ENCODE results near the gene RAB30.
"Not testable (repeated sequence)": the region's sequence is repeated elsewhere in the genome, so short reads cannot be mapped to it uniquely, and the experiment has no call there.

RAB30 gene

DNA sequence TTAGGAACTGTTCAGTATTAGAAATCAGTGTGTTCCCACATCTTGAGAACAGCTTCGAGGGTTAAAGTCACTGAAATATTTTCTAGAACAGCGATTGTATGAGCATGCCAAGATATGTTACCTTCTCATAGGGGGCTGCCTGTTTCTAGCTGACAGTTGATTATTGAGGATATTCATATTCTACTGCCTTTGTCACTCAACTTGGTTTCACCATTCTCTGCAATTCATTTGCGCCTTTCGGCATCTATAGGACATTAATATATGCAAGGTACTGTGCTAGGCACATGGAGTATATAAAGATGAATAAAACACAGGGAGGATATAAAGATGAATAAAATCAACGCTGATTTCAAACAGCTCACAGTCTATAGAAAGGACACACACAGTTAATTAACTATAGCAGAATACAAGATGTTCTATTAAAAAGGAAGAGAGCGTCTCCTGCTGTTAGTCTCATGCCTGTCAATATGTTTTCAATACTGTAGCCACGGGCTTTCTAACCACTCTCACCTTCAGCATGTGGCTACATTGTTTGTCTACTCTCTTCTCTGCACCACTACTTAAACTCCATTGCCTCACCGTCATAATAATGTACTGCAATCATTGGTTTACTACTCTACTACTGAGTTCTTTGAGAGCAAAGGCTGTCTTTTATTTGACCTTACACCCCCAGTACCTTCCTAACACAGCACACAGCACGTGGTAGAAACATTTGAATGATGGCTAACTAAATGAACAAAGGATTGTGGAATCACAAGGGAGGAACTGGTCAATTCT, 81.9 kb downstream of the RAB30 start:
- in situ Hi-C loops (cut with HindIII; ENCODE audit: low sequenced_read_pairs): no loop called here

GRCh38 chr11:82988936-82989627, 82.6 kb downstream of the RAB30 start:
- in situ Hi-C loops (cut with HindIII; ENCODE audit: low sequenced_read_pairs): no loop called here

GRCh38 chr11:82987997-82988396, 83.7 kb downstream of the RAB30 start:
- in situ Hi-C loops (cut with HindIII; ENCODE audit: low sequenced_read_pairs): no loop called here

DNA sequence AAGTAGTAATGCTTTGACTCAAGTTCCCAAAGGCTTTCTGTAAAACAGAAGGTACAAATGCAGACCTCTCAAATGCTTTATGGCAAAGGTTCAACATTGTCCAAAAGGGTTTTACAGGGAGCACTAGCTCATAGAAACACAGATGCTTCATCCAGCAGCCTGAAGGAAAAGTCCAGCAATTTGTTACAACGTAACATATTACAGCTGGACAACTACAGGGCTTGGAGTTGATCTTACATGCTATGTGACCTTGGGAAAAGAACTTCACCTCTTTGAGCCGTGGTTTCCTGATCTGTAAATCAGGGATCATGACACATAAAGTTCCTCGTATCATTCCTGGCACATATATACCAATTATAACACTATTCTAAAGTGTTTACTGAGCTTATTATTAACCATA, 85.3 kb downstream of the RAB30 start:
- in situ Hi-C loops (cut with HindIII; ENCODE audit: low sequenced_read_pairs): no loop called here

GRCh38 chr11:82981852-82982251, 89.8 kb downstream of the RAB30 start:
- in situ Hi-C loops (cut with HindIII; ENCODE audit: low sequenced_read_pairs): no loop called here

- in situ Hi-C loops (cut with HindIII; ENCODE audit: low sequenced_read_pairs): no loop called here
These were observed 90.8 kb downstream of the RAB30 start for GRCh38 chr11:82980947-82981346.

- in situ Hi-C loops (cut with HindIII; ENCODE audit: low sequenced_read_pairs): no loop called here
These were observed 91.4 kb downstream of the RAB30 start for GRCh38 chr11:82980292-82980691.

GRCh38 chr11:82979824-82980223, 91.9 kb downstream of the RAB30 start:
- in situ Hi-C loops (cut with HindIII; ENCODE audit: low sequenced_read_pairs): no loop called here

DNA sequence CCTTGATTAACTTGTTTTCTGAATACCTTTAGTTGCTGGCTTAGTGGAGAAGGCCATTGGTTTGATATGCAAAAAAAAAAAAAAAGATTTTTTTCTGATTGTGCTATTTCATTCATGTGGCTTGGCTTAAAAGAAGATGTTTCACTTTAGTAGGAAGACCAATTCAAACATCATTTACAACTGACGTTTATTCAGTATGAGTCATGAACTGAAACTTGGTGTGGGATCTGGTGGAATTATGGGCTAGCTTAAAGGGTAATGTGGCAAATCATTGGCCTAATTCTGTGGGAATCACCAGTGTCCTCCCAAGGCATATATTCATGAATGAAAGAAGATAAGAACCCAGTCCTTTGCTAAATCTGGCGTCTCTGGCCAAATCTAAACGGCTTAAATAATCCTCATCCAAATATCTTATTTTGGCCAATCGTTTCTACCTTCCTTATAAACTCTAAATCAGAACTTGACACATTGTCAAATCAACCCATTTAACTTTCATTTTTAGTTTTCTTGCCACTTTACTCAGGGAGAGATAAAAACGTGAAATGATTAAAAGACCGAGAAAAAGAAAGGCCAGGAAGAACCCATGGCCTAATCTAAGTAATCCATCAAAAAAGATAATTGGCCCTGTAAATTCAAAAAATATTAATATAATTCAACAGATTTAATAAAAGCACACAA, 93.1 kb downstream of the RAB30 start:
- in situ Hi-C loops (cut with HindIII; ENCODE audit: low sequenced_read_pairs): no loop called here

DNA sequence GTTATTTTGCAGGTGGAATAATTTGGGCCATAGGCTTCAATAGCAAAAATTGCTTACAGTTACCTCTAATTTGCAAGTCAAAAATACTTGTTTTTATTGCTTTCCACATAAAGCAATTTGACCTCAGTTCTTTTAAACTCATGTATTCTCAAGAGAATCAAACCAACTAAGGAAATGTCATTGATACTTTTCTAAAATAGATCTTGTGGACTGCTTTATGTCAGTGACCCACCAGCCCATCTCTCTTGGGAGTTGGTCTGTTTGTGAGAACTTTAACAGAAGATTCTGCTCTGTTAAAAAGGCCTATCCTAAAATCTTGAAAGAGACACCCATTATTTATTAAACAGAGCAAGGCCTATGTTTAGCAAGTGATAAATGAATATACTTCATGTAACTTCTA, 94.9 kb downstream of the RAB30 start:
- in situ Hi-C loops (cut with HindIII; ENCODE audit: low sequenced_read_pairs): no loop called here

DNA sequence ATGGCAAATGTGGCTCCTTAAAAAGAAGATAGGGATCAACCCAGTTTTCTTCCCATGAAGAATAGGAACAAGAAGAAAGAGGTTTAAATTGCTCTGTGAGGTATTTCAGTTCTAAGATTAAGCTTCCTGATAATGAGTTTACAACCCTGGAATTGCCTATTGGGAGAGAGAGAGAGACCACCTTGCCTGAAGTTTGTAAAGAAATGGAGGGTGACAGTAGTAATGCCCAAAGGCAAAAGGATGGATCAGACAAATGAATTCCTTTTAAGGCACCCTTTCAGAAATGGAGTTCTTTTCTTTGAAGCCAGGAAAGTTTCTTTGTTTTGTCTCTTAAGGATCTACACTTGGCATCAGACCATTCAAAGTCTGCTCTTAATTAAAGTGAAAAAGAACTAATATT, 95.8 kb downstream of the RAB30 start:
- in situ Hi-C loops (cut with HindIII; ENCODE audit: low sequenced_read_pairs): no loop called here

GRCh38 chr11:82974851-82975250, 96.8 kb downstream of the RAB30 start:
- in situ Hi-C loops (cut with HindIII; ENCODE audit: low sequenced_read_pairs): no loop called here

- in situ Hi-C loops (cut with HindIII; ENCODE audit: low sequenced_read_pairs): no loop called here
These were observed 97.6 kb downstream of the RAB30 start for GRCh38 chr11:82974135-82974534.

- in situ Hi-C loops (cut with HindIII; ENCODE audit: low sequenced_read_pairs): no loop called here
These were observed 99.6 kb downstream of the RAB30 start for GRCh38 chr11:82972103-82972502.

DNA sequence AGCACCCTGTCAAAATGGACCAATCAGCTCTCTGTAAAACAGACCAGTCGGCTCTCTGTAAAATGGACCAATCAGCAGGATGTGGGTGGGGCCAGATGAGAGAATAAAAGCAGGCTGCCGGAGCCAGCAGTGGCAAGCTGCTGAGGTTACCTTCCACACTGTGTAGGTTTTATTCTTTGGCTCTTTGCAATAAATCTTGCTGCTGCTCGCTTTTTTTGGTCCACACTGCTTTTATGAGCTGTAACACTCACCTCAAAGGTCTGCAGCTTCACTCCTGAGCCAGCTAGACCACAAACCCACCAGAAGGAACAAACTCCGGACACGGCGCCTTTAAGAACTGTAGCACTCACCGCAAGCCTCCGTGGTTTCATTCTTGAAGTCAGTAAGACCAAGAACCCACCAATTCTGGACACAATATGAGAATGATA, 100.2 kb downstream of the RAB30 start:
- in situ Hi-C loops (cut with HindIII; ENCODE audit: low sequenced_read_pairs): not testable (repeated sequence)

DNA sequence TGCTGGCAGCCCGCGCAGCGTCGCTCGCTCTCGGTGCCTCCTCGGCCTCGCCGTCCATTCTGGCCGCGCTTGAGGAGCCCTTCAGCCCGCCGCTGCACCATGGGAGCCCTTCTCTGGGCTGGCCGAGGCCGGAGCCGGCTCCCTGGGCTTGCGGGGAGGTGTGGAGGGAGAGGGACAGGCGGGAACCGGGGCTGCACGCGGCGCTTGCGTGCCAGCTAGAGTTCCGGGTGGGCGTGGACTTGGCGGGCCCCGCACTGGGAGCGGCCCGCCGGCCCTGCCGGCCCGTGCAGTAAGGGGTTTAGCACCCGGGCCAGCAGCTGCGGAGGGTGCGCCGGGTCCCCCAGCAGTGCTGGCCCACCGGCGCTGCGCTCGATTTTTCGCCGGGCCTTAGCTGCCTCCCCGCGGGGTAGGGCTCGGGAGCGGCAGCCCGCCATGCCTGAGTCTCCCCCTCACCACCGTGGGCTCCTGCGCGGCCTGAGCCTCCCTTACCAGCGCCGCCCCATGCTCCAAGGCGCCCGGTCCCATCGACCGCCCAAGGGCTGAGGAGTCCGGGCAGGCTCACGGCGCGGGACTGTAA, 101.1 kb downstream of the RAB30 start:
- in situ Hi-C loops (cut with HindIII; ENCODE audit: low sequenced_read_pairs): not testable (repeated sequence)

DNA sequence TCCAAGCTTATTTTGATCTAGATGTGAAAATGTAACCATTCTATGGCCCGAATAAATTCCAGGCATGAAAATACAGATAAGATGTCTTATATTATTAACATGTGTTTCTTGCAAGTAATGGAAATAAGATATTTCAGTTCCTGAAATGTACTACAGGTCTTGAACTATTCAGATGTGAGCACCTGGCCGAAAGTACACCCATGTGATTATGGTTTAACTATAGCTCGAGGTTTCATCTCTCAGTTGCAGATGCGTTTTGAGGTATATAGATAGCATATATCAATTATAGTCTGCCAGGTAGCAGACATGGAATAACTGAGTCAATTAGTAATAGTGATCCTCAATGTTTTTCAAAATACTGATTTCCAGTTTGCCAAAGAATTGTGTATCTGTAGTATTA, 101.9 kb downstream of the RAB30 start:
- in situ Hi-C loops (cut with HindIII; ENCODE audit: low sequenced_read_pairs): no loop called here

- in situ Hi-C loops (cut with HindIII; ENCODE audit: low sequenced_read_pairs): no loop called here
These were observed 104.3 kb downstream of the RAB30 start for GRCh38 chr11:82967381-82967780.

DNA sequence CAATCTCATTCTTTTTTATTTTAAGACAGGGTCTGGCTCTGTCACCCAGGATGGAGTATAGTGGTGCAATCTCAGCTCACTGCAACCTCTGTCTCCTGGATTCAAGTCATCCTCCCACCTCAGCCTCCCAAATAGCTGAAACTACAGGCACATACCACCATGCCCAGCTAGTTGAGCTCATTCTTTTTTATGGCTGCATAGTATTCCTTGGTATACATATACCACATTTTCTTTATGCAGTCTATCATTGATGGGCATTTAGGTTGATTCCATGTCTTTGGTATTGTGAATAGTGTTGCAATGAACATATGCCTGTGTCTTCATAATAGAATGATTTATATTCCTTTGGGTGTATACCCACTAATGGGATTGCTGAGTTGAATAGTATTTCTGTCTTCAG, 109.7 kb downstream of the RAB30 start:
- in situ Hi-C loops (cut with HindIII; ENCODE audit: low sequenced_read_pairs): not testable (repeated sequence)

DNA sequence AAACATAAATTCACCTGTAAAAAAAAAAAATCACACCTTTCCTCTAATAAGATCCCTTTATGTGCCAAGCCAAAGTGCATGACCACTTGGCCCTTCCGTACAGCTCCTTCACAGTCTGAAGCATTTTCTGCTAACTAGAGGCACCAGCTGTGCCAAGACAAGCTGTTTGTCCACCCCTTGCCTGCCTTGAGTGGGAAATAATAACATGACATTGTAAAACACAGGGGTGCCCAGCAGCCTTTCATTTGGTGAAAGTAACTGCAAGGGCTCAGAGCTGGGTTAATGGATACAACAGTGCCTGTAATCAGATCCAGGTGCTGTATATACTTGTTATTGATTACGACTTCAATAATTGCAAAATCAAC, 110.9 kb downstream of the RAB30 start:
- in situ Hi-C loops (cut with HindIII; ENCODE audit: low sequenced_read_pairs): no loop called here

DNA sequence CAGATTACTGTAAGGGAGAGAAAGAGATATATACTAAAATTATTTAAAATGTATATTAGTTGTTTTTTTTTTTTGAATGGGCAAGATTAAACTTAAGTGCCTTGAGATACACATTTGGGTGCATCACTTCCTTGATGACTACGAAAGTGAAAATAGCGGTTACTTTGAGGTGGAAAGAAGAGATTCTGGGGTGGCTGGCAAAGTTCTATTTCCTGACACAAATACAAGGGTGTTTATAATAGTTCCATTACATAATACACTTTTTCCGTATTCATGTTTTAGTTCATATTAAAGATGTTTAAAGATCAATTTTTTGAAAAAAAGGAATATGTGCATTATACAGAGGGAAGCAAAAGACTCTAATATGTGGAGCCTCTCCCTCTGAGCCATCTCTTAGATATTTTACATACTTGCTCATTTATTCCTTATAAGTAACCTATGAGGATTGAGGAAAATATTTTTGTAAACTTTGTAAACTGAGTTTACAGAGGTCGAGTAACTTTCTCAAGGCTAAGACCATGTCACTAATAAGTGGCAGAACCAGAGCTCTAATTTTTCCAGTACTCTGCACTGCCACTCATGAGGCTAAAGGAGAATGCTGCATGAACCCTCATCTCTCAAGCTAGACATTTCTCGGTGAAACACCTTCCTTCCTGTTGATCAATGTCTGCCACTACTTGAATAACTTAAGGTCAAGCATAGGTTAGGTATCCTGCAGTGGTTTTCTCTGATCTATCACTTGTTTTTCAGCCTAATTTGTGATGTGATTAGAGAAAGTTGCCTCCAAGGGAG, 111.5 kb downstream of the RAB30 start:
- in situ Hi-C loops (cut with HindIII; ENCODE audit: low sequenced_read_pairs): no loop called here

All from endothelial cell of hepatic sinusoid (primary cell).